ENCODE data around the gene SSBP3.

DNA sequence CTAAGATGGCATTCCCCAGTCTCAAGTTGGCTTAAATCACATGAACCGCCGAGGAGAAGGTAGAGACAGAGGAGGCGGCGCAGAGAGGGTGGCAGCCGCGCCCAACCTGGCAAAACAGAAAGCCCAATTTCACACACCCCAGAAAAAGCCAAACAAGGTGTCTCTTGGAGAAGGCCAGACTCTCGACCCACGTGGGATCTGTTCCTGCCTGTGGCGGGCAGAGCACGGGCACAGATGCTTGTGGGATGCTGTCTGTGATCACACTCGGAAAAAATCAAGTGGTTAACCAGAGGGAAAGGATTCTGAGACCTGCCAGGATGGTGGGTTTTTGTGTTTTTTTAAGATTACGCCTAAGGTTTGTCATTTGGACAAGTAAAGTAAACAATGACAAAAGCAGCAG is 125.5 kb downstream of the SSBP3 start:
- TF ChIP-seq, protein P1, sequence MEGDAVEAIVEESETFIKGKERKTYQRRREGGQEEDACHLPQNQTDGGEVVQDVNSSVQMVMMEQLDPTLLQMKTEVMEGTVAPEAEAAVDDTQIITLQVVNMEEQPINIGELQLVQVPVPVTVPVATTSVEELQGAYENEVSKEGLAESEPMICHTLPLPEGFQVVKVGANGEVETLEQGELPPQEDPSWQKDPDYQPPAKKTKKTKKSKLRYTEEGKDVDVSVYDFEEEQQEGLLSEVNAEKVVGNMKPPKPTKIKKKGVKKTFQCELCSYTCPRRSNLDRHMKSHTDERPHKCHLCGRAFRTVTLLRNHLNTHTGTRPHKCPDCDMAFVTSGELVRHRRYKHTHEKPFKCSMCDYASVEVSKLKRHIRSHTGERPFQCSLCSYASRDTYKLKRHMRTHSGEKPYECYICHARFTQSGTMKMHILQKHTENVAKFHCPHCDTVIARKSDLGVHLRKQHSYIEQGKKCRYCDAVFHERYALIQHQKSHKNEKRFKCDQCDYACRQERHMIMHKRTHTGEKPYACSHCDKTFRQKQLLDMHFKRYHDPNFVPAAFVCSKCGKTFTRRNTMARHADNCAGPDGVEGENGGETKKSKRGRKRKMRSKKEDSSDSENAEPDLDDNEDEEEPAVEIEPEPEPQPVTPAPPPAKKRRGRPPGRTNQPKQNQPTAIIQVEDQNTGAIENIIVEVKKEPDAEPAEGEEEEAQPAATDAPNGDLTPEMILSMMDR (IDR thresholded peaks at IDR 0.05), result no peak
- no peak for TF ChIP-seq POLR2A (IDR thresholded peaks at IDR 0.05)

Data from body of pancreas (tissue), 4 donors.